CD4-positive, alpha-beta T cell treated with Interleukin-4 for 4 hours (primary cell): Measurements from ENCODE around the gene NUCKS1.
"Not testable (repeated sequence)": the region's sequence is repeated elsewhere in the genome, so short reads cannot be mapped to it uniquely, and the experiment has no call there.

Experiments
- DNase-seq: peaks from one replicate; pipeline ENCODE4 v3.0.0-alpha.2; 2020

NUCKS1 gene

DNA sequence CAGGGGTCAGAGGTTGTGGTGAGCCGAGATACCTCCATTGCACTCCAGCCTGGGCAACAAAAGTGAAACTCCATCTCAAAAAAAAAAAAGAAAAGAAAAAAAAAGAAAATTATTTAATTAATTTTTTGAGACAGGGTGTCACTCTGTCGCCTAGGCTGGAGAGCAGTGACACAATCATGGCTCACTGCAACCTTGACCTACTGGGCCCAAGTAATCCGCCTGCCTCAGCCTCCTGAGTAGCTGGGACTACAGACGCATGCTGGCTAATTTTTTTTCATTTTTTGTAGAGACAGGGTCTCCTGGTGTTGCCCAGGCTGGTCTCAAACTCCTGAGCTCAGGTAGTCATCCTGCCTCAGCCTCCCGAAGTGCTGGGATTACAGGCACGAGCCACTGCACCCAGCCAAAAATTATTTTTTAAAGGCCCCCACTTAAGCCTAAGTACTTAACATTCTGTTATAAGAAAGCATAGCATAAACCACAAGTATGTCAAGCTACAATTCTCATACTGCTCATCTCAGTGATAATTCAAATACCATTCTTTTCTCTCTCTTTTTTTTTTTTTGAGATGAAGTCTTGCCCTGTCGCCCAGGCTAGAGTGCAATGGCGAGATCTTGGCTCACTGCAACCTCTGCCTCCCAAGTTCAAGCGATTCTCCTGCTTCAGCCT is 19.9 kb downstream of the NUCKS1 start:
- no peak for DNase-seq

DNA sequence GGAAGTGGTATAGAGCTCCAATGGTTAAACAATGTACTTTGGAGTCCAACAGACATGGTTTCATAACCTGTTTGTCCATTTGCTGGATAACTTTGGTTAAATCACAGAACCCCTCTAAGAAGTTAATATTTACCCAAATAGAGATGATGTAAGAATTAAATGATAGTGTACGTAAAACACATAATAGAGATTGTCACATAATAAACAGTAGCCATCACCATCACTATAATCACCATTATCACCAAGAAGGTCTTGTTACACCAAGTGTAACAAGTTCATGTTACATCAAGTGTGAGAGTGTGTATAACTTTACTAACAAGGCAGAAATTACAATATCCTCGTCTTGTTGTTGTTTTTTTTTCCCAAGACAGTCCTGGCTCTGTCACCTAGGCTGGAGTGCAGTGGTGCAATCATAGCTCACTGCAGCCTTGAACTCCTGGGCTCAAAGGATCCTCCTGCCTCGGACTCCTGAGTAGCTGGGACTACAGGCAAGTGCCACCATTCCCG is 23.3 kb downstream of the NUCKS1 start:
- DNase-seq = no peak

DNA sequence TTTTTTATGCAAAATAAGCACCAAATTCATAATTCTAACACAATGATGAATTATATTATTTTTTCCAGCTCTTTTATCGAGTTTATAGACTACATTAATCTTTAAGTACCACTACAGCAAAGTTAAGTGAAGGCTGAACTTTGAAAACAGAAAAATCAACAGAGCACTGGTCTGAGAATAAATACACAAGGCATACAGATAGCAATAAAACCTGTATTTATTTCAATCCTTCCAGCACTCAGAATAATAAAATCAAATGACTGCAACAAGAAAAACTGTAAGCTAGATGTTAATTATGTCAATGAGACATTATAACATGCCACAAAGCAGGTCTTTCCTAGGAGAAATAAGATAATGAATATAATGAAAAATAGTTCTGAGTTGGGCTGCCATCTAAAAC is 24.5 kb downstream of the NUCKS1 start:
- no peak for DNase-seq

DNA sequence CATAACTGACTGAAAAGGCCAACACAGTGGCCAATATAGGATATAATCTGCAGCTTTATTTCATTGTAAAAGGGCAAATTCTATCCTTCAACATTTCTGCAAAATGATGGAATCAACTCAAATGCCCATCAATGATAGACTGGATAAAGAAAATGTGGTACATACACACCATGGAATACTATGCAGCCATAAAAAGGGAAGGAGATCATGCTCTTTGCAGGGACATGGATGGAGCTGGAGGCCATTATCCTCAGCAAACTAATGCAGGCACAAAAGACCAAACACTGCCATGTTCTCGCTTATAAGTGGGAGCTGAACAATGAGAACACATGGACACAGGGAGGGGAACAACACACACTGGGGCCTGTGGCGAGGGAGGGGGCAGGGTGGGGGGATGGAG is 29.2 kb downstream of the NUCKS1 start:
- not testable (repeated sequence) for DNase-seq

DNA sequence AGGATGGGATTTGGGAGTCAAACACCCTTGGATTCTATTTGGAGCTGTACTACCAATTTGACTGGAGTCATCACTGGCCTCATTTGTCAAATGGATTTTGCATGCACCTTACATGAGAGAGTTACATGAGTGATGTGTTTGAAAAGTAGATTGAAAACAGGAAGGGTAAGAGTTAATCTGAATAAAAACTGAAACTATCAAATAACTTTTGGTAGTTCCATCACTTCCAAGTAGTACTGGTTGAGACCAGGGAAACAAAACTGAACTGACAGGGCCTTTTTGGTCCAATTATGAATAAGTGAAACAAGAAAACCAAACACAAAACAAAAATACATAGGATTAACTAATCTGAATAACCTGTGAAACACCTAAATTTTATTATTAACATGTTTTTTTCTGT is 30.2 kb downstream of the NUCKS1 start:
- DNase-seq = no peak

DNA sequence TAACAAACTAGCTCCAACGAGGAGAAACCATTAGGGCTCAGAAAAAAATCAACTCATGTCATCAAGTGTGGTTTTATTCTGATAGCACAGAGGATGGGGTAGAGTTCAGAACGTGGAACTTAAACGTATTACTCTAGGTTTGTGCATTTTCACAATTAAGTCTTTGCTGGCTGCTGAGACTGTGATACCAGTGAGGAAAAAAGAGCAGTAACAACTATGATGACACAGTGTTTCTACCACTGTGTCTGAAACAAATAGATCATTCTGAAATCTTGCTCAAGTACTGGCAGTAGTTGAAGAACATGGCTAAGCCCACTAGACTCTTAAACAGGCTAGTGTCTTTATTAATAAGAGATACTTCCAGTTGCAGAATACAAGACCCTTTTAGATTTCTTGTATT is 31.0 kb downstream of the NUCKS1 start:
- DNase-seq = no peak

DNA sequence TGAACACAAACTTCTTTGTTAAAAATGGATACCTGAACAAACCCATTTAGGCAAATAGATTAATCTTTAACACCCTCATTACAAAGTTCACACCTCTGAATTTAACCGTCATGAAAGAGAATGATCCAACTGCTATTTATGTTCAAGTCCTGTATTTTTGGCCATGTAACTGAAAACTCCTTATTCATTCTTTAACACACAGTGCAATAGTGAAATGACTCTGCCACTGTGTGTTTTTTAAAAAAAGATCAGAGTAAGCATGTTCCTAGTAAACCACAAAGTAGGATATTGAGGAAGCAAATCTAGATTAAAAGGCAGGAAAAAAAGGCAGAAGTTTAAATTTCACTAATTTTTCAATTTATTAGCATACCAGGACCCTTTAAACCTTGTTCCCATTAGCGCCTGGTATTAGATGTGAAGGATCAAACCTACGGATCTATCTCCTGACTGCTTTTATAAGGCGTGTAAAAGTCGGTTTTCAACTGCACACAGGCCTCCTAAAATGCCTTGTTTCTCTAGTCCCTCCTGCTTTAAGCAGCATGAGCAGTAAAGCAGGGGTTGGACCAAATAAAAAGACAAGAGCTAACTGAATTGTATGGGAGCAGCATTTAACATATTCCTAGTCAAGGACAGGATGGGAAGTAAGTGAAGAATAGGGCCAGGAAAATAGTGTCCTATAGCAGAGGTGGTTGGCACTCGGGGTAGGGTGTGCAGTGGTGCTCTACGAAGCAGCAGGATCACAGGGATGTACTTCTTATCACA is 33.4 kb downstream of the NUCKS1 start:
- DNase-seq = no peak

DNA sequence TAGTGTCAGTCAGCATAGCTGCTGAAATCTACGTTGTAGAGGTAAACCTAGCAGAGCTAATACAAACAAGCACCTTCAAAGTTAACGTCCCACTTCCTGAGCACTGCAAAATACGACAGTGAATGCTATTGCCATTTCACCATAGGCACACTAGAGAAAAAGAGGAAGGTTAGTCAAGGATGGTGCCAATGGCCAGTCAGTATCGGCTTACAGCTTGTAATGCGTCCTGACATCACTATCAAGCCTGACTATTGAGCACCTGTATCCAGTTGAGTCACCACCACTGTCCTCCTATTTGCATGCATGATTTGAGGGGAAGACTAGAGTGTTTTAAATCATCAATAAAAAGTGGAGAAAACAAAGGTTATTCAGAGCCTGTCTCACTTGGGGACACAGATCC is 34.4 kb downstream of the NUCKS1 start:
- no peak for DNase-seq

DNA sequence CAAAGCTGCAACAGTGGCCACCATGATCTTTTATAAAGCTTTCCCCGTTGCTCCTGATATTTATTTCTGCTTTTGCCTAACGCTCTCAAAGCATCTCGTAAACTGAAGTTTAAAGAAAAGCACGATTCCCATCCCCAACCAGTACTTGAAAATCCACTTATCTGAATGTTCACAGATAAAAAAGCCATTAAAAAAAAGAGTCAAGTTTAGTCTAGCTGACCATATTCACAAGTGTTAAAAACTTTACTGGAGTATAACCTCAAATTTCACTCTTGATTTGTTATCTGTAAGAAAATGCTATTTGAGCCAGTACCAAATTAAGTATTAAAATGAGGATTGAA is 35.1 kb downstream of the NUCKS1 start:
- DNase-seq = no peak

DNA sequence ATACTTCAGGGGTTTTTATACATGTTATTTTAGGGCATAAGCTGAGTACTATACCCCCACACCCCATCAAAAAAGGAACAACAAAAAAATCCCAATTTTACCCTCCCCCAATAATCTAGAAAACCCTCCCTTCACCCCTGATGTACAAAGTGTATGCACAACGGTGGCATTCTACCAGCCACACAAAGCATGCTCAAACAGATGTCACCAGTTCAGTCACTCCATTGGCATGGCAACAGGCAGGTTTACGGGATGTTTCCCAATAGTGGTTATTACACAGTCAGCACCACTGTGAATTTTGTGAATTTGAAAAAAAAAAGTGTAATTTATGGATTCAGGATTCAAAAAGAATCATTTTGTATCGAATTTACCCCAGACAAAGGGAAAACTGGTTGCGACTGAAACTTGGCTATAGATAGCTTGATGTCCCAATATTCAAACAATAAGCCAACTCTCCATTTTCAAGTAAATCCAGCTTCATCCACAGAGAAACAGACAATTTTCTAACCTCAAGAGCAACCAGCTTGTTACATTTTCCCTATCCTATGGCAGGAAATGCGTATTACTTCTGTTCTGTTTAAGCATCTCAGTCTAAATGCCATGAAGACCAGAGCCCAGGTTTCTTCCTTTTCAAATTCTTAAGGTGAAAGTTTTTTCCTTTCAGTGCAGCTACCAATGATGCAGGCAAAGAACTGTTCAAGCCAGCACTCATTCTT is 35.6 kb downstream of the NUCKS1 start:
- DNase-seq = no peak

DNA sequence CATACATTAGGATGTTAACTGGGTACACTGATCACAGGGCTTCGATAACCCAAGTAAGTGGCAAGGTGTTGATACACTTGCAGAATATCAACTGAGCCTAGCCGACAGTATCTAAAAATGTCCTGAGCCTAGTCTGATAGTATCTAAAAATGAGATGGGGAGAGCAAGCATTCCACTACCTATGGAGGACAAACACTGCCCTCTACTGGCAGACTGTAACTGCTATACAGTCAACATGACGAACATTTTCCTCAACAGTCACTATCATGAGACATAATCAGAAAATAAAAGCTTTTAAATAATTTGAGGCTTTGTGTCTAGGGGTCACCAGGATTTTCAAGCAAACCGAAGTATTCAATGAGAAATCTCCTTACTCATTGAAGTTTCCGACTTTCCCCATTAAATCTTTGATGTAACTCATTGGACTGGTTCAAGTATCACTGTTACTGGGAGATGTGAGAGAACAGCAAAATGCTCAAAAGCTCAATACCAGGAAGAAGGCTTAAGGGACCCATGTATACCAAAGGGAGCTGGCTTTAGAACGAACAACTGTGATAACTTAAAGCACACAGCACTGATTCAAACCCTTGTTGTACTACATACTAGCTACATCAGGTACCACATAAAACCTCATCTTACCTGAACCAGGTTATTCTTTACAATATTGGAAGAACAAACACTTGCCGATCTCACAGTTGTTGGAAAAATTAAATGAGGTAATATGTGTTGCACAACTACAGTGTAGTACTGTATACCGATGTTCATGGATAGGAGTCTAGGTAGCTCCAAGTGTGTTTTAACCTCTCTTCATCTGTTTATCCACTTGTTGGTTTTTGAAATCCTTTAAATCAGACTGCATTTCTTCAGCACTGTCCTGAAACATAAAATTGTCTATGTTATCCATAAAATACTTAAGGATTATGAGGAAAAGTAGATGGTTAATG is 38.6 kb downstream of the NUCKS1 start:
- peak; percentile 75 for DNase-seq

DNA sequence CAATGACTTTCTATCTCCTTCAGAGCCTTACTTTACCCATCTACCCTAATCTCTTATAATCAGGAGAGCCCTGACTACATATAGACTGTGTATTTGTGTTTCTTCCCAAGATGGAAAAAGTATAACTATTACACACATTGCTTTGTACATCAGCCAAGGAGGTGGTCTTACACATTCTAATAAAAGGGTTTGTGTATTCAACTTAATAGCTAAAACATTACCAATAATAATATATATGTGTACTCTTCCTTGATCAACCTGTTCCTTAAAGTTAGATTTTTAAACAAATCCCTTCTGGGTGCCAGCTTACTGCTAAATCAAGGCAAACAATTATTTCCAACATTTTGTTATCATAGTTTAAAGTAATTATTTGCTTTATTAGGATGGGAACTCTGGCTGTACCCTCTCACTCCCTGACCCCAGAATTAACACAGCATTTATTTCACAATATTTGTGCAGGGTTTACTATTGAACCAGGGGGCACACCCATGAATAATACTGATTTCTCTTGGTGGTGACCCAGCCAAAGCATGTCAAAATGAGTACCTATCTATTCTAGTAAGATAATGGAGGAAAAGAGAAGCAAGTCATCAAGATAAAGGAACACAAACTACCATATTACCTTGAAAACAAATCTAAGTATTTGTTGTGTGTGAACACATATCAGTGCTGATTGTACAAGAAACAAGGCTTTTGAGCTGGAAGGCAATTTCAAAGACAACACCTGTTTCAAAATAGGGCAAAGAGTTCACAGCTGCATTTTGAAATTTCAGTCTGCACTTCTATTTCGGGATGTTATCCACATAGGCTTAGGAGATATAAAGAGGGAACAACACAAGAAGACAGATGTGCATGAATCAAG is 39.5 kb downstream of the NUCKS1 start:
- DNase-seq = no peak

DNA sequence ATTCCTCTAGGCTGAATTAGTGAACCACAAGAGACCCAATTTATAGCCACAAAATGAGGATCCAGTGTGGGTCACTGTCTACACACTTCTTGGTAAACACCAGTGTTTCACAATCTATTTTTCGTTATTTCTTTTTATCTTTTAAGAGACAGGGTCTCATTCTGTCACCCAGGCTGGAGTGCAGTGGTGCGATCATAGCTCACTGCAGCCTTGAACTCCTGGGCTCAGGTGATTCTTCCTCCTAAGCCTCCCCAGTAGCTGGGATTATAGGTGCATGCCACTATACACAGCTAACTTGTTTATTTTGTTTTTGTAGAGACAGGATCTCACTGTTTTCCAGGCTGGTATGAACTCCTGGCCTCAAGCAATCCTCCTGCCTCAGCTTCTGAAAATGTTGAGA is 40.3 kb downstream of the NUCKS1 start:
- no peak for DNase-seq

DNA sequence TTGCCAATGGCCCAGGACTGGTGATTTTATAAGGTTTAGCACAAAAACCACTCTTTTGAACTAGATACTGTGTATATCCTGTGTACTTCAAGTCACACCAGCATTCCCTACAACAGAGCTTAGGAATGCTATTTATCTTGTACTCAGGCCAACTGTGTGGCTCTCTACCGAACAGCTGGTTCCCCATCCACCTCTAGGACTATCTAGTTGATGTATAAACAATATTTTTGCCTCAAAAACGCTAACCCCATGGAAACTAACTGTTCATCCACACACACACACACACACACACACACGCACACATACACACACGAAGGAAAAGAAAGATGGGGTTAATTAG is 41.0 kb downstream of the NUCKS1 start:
- DNase-seq = no peak

DNA sequence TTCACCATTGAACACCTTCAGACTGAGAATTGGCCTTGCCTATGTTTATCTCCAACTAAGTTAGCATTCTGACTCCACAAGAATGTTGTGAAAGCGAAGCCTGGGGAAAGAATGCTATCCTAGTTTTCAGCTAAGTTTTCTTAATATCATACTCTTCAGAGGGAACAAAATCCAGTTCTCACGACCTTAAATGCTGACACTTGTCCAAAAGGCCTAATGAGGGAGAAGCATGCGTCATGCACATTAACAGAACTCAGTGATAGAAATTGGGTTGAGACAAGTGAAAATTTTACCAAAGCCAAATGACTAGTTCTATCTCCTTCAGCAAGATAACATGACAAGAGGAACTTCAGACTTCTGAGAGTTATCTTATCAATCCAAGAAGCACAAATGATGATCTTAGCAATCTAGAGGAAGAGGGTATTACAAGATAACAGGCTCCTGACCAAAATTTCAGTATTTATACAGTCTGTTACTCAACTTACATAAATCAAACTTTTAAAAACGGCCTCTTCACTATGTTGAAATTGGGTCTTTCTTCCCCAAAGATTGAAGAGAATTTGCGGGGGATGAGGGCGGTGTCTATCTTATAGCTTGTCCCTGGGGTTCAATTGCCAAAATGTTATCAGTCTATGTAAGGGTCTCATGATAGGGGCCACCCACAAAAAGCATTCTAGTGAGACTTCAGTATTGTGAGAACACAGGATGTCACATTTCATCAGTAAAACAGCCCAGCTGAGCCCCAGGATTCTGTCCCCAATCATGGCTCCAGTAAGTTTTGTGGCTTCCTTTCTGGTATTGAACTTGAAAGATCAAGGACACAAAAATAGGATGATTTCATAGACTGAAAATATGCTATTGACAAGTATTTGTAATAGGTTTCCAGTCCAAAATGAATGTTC is 43.1 kb downstream of the NUCKS1 start:
- DNase-seq = no peak

DNA sequence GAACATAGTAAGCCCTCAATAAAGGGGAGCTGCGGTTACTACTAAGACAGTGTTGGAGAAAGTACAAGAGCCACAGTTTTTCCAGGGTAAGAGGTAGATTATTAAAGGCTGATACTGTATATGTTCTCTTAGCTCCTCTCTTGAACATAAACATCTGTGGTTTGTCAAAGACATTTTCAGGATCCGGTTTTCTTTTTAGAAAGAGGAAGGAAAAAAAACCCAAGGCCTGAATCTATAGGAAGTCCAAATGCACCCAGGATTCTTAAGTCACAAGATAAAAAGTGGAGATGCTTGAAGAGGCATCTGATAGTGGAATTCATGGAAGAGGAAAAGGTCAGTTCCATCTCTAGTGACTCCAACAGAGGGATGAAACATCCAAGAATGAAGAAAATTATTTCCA is 45.1 kb downstream of the NUCKS1 start:
- DNase-seq = no peak

DNA sequence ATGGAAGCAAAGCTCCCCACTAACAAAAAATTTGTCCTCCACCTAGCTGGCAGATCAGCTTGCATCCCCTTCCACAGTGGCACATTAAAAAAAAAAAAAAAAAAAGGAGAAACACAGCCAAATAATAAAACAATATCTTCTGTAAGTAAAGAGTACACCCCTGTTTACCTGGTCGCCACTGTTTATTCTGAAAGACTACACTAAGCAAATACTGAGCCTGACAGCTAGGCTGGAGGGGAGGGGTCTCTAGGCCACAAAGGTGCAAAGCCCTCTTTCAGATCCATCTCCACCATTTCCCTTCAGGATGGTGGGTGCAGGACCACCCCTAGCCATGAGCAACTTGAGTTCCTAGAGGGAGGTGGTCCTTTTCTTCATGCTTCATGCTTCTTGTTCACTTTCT is 46.9 kb downstream of the NUCKS1 start:
- DNase-seq = no peak

DNA sequence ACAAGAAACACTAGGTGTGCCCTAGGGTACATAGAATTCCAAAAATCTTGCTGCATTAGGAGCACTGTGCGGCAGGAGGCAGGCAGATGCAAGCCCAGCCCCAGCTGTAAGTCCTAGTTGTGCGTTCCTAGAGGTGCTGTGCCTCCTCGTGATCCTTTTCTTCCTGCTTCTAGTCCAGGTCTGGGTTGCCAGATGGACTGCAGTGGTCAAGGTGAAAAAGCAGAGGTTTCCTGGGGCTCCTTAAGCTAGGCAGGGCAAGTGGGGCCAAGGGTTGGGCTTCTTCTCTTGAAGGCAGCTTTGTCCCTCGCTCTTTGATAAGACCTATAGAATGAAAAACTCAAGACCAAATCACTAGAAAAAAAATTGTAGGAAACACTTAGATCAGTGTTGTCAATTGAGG is 48.1 kb downstream of the NUCKS1 start:
- no peak for DNase-seq

DNA sequence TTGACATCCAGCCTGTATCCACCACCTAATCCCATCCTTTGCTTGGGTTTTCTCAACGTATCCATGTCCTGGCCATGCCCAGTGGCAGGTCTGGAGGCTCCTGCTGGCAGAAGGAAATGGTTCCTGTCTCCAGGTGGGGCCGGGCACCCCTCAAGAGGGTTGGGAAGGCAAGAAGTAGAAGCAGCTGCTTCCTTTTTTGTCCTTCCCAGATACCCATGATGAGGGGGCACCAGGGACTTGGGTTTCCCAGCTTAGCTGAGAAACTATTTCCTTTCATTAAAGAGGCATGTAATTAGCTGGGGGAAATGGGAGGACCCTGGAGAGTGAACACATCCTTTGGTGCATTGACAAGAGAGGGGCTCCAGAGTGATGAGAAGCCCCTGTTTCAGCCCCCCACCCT is 48.6 kb downstream of the NUCKS1 start:
- no peak for DNase-seq

DNA sequence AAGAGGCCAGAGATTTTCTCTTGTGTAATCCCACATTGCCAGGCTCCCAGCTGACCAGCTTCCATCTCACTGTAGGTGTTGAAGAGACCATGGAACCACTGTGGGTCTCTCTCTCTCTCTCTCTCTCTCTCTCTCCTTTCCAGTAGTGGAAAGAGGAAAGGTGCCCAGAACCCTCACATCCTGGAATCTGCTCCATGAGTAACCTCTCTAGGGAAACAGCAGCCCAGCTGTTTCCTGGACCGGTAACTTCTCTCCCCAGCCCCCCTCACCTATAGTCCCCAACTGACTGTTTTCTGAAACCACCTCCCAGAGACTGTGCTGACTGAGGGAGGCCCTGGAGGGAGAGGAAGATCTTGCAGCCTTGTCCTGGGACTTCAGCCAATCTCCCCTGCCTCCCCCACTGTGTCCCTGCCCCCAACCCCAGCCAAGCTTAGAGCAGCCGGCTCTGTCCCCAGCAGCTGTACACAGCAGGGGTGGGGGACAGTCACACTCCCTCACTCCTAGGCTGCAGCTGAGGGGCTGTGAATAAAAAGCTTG is 49.0 kb downstream of the NUCKS1 start:
- no peak for DNase-seq

DNA sequence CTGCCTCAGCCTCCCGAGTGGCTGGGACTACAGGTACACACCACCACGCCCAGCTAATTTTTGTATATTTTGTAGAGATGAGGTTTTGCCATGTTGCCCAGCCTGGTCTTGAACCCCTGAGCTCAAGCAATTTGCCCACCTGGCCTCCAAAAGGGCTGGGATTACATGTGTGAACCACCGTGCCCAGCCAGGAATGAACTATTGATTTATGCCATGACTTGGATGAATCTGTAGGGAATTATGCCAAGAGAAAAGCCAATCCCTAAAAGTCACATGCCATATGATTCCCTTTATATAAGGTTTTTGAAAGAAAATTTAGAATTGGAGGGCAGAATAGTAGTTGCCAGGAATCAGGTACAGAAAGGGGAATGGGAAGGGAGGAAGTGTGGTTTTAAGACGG is 50.6 kb downstream of the NUCKS1 start:
- DNase-seq = no peak
